GF-D8 (cell line): Measurements from ENCODE around the gene UXS1.

ENCODE experiments used
- DNase-seq: peaks from one replicate; lab custom pipeline; 2025; lab: John Stamatoyannopoulos, UW

Gene UXS1

DNA sequence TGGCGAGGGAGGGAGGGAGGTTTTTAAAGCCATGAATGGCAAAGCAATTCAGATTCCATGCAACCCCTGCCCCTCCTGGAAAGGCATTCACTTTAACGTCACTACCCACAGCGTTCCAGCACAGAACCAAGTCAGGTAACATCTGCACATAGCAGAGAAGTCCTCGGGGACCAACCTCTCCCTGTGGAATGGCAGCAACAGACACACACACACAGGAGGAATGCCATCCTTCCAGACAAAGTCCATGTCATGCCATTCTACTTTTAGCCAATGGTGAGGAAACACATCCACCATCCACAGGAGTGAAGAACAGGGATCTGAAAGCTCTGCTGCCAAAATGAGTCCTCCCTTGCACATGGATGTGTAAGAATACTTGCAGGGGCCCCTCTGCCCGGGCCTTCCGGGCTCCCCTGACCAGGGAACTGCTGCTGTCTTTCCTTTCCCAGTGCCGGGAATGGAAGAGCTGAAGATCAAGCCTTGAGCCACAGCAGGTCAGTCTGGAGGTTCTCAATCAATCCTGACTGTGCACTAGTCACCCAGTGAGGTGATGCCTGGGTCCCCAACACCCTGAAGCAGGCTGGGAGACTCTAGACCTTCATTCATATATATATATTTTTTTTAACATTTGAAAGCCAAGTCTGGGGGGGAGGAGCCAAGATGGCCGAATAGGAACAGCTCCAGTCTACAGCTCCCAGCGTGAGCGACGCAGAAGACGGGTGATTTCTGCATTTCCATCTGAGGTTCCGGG is 63.7 kb downstream of the UXS1 start:
- no peak for DNase-seq

DNA sequence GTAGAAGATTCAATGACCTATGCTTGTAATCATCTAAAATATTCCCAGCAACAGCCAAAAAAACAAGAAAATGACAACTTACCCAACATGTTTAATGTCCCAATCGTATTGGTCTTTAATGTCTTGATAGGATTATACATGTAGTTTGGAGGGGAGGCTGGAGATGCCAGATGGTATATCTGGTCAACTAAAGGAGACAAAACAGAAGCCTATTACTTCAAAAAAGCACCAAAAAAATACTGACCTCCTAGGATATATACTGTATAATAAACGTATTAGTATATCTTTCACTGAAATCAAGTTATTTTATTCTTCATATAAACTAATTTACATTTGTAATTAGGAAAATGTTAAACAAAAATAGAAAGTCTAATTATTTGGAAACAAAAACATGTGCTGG is 64.5 kb downstream of the UXS1 start:
- DNase-seq, result no peak

DNA sequence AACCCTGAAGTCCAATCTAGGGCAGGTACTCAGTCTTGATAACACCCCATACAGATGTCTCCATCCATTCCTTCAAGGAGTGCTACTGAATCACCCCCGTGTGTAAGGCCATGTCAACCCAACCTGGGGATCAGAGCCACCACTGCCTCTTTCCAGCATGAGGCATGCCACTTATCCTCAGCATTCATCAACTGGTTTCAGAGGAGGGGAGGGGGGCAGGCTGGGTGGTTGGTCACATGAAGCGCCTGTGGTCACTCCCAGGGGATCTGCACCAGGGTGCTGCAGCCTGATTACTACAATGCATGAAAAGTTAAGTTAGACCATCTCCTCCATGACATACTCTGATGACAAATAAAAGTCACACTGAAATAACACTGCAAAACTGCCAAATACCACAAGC is 65.0 kb downstream of the UXS1 start:
- no peak for DNase-seq

DNA sequence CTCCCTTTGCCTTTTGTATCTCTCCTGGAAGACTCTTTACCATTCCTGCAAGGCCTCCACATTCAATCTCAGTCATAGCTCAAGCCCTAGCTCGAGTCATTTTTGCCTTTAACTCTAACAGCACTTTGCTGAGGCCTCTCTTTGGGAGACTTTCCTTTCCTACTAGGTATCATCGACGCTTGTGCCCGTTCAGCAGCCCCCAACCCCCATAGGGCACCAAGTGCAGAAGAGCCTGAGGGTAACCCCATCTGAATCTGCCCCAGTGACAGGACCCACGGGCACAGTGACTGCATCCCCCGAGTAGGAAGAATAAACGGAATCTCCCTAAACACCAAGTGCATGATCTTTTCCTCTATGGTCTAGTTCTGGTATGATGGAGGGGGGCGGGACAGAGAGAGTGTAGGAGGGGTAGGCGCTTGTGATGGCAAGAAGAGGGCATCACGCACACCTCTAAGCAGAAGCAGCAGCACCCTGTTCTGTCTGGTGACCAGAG is 66.3 kb downstream of the UXS1 start:
- no peak for DNase-seq

DNA sequence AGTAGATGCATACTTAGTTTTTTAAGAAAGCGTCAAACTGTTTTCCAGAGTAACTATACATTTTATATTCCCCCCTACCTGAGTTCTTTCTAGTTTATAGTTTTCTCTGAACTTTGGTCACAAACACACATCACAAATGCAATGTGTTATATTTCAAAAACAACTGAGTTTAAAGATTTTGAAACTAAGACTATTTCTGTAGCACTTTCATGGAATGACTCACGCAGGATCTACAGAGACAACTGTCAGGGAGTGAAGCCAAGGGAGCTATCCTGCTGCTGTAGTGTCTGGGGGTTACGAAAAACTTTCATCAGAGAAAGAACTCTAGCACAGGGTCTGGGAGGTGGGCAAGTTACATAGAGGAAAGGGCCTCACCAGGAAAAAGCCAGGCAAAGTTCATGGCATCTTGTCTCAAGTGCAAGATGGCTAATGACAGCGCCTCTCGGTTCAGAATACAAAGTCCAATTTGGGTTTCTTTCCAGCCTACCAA is 66.8 kb downstream of the UXS1 start:
- DNase-seq, result no peak

DNA sequence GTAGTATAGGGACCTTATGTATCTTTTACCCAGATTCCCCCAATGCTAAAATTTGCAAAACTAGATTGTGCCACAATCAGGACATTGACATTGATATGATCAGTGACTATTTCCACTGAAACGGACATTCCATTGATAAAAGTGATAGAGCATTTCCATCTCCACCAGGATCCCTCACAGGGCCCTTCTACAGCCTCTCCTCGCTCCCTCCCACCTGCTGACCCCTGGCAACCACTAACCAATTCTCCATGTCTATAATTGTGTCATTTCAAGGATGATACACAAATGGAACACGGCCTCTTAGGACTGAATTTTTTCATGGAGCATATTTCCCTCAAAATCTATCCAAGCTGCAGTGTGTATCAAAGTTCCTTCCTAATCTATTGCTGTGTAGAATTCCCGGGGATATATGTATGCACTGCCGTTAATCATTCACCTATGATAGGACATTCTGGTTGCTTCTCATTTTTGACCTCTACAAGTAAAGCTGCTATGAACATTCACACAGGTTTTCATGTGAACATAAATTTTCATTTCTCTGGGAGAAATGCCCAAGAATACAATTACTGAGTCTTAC is 67.3 kb downstream of the UXS1 start:
- DNase-seq, result no peak

DNA sequence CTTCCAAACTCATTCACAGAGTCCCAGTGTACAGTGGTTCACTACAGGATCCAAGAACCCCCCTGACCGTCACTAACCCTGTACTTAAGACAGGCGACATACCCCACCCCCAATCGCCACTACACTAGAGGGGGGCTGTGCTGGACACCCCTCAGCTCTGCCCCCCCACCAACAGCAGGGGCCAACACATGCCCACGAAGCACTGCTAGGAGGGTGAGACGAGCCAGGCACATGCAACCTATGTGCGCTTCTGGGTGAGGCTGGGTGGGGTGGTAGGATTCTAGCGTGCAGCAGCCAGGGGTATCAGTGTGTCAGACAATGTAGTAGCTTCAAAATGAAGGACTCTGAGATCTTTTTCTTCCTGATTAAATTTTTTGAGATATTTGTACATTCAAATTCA is 67.8 kb downstream of the UXS1 start:
- DNase-seq, result no peak

DNA sequence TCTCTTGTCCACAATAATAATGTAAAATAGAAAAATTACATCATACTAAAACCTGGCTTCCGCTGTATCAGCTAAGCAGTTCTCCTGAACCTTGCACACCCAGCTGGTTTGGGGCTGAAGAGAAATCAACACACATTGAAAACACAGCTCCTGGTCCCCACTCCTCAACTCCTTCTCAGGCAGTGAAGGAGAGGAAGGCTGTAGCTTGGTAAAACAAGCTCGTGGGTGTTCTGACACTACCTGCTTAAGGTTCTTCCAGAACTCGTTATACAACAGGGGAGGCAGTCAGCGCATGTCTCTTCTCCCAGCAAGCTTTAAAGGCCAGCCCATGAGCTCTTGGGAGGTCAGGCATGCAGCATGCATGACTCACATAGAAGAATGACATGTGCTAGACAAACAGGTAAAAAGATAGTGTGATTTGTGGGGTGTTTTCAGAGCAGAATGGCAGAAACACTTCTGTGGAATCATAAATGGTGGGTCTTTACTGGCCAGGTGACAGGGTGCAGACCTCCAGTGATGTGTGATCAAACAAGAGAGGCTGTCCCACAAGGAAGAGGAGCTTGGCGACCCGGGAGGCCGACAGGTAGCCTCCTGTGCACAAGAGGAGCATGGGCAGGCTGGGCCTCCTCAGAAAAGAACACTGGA is 69.1 kb downstream of the UXS1 start:
- no peak for DNase-seq

DNA sequence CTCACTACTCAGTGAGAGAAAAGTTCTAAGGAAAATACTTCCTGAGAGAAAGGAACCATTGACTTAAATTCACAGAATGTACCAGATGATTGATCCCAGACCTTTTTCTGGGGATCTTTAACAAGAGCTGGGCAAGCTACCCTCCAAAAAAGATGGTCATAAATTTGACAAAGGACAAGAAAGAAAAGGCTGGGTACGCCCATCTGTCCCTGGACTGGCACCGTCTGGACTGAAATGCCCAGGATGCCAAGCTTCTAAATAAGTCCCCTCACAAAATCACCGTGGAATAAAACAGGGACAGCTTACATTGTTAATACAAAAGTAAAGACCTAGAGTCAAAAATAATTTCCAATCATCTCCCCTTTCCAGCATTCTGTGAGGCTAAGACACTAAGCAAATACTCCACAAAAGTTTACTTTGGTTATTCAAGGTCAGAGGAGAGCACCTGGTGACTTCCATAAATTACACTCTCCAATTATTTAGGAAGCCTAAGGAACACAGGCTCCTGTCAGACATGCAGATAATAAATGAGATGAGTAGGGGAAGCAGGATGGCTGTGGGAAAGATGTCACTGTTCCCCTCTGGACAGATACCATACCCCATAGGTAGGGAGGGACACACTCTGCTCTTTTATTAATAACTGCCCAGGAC is 69.9 kb downstream of the UXS1 start:
- no peak for DNase-seq

DNA sequence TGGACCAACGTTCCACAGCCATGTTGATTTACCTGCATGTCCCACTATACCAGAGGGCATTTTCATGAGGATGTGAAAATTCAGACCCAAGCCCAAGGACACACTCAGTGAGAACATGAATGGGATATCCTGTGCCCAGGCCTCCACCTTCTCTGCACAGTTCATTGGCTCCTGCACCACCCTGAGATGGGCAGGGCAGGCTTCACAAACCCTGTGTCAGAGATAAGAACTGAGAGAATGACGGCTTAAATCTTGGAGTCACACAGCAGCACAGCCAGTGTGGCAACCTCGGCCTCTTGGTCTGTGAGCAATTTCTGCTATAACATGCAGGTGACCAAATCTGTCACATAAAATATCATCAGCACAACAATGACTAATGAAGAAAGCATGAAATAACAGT is 71.9 kb downstream of the UXS1 start:
- DNase-seq, result no peak

DNA sequence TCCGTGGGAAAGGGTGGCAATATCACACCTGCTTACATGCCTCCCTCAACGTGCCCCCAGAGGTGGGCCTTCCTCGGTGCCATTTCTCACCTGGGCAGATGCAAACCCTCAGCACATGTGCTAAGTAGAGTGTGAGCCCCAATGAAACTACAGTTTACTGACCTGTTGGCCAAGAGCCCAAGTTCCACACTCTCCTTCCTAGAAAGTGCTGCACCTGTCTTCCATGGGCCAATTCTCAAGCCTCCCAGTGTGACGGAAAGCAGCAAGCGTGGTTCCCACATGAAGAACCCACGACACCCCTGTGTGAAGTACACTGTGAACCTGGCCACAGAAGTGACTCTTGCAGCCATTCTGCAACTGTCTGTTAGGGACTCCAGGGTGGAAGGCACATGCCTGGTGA is 73.7 kb downstream of the UXS1 start:
- no peak for DNase-seq

DNA sequence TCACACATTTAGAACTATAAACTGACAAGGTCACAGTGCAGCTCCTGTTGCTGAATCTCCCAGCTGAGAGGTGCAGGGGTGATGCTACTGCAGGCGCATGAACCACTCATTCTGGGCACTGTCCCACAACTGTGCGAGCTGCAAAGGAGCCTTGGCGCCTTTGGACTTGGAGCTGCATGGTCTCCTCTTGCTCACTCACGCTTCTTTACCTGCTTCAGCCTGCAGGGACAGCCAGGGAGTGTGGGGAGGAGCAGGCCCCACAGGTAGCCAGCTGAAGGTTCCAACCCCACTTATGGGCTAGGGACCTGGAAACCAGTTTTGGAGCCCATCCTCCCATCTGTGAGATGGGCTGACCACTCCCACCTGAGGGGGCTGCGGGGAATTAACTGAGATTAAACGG is 75.0 kb downstream of the UXS1 start:
- DNase-seq, result no peak

DNA sequence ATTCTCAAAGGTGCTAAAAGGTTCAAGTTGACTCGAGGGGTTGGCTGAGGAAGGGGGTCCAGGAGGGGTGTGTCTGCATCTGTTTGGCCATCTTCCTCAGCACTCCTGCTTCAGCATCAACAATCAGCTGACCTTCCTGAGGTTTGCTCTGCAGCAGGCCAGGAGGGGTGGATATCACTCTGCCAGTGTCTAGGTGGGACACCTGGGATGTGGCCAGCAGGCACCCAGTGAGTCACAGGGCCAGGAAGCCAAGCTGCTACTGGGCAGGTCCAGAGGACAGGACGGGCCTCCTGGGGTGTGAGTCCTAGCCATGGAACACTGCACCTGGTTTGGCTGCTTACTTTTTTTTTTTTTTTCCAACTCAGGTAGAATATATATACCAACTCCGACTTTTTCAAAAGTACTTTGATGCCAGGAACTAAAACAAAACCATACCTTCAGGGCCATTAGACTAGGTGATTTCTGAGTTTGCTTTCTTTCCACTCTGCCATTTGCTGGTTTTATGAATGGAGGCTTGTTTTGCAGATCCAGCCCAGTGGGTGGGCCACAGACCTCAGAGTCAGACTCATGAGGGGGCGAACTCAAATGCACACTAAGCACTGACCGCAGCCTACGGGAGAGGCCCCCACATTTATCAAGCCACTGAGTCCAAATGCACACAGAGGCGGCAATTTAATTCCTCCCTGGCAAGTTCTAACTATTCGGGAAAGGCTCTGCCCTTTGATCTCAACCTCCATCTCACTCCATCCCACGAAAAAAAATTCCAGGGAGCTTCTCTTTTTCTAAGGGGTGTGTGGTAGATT is 76.0 kb downstream of the UXS1 start:
- DNase-seq, result no peak

DNA sequence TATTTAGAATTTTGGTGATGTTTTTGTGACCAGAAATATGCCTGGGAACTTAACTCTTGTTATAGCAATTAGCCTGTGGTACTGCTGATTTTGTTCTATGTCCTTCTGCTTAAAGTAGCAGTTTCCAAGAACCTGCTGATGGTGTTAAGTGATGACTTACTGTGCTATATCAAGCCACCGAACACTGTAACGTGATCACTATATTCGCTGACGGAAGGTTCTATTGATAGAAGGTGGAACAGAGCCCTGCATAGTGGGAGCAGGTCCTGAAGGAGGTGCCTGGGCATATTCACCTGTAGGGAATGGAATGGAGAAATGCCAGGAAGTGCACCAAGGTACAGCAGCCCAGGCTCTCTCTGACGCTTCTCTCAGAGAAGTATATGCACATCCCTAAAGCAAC is 76.8 kb downstream of the UXS1 start:
- no peak for DNase-seq

DNA sequence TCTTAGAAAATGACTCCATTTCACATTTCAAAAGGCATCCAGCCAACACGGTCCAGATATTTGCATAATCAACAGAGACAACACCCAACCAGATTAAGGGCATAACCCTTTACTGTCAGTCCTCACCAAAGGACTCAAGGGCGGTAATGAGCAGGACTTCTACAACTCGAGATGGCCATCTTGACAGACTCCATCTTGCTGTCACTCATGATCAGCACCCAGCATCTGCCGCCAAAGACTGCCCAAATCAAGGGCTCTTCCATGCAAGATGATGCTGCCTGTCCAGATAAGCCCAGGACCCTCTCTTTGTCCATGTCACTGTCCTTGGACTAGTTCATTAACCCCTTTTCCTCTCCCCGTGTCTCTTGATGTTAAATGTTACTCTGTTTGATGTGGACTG is 77.9 kb downstream of the UXS1 start:
- no peak for DNase-seq

DNA sequence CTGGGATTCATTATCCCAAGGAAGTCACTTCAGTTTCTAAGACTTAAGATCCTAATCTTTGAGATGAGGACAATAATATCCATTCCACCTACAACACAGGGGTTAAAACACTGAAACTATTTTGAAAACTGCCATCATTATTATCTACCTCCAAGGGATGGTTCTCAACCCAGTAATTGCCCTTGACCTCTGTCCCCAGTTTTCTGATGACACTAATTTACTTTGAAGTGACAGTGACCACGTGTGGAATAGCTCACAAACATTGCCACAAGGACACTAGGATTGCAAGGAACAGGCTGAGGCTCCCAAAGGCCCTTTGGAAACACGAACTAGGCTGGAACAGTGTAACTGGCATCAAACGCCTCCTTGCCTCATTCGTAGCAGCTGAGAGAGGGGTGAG is 78.4 kb downstream of the UXS1 start:
- DNase-seq, result no peak

DNA sequence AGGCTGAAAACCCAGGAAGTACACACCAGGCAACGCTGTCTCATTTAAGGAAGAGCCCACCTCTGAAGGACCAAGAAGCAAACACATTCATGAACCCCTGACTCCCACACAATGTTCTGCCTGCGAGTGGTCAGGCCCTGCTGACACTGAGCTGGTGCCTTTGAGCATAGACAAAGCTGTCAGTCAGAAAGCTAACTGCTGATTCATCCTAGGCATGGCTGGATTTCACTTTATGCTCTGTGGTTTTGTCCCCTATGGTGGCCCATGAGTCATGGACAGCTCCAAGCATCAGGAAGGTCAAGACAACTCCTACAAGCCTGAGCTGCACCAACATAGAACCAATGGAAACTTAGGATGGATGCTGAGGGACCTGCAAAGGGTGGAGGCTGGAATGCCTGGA is 78.9 kb downstream of the UXS1 start:
- no peak for DNase-seq

DNA sequence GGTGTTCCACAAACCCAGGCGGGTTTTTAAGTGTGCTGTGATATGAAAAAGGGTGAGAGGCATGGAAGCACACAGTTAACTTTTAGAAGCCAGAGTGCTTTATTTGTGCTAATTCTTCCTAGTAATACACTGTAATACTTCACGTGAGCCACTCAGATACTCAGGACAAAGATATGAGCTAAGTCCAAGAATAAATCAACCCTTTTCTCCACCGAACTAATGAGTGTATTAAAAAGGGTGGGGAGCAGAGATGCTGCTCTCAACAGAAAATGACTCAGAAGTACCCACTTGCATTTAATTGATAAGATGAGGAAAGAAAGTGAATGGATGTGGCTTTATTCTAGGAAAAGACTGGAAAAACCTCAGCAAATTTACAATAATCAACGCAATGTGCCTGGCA is 79.9 kb downstream of the UXS1 start:
- DNase-seq, result no peak

DNA sequence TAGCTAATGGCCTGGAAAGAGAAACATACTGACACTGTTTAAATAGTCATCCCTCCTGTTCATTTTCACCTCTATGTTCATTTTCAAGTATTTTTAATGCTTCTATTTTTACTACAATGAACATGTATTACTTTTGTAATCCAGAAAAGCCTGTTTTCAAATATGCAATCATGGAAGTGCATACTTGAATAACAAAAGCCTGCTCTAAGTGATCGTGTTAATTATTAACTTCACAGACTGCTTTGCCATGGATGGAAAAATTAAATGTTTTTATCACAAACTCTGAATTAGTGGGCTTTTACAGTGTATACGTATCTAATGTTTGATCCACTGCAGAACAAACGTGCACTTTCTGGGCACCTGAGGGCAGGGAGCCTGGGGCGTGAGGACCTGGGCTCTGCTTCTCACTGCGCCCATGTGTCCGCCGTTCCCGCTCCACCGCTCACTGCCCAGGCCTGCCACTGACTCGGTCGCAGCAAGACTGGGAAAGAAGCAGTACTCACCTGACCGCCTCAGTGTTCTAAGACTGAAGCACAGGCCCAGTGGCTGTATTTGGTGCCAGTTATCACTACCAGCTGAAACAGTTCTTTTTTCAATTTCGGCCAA is 80.6 kb downstream of the UXS1 start:
- no peak for DNase-seq

DNA sequence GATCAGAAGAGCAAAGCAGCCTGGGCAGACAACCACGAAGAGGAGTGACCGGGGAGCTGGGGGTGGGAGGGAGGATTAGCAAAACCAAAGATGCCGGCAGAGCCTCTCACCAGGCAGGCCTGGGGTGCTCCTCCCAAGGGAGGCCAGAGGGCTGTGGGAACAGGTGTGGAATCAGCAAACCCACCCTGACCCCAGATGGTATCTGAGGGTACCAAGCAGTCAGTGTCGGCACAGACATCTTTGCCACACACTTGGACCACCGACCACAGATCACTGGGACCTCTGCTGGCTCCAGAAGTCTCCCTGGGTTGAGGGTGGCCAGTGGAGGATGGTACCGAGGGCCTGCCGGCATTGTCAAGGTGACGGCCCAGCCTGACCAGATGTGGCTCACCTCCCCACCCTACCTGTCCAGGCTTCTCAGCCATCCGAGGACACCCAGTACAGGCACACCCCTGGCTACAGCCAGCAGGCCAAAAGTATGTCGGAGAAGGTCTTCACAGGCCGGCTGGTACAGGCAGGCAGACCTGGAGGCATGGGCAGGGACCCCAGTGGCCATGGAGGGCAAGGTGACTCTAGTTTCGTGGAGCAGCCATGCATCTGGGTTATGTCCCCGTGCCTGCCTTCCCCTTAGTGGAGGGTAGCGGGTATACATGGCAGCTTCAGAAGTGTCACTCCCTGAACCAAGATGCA is 82.1 kb downstream of the UXS1 start:
- no peak for DNase-seq
